ENCODE results near the gene TRIP11. TPM values are rescaled to one million over a fixed set of nuclear protein-coding genes. Genes with fewer than 3 reads are reported as not detected.
A peak's percentile ranks its signal among the peaks of the same experiment; 100 is the strongest.
"Not testable (repeated sequence)": the region's sequence is repeated elsewhere in the genome, so short reads cannot be mapped to it uniquely, and the experiment has no call there.

The TRIP11 gene
- total RNA-seq (2014; rRNA removed; shearing (Covaris generic); ENCODE audit: low replicate concordance): 3.6 and 7.5 TPM in 2 replicates

DNA sequence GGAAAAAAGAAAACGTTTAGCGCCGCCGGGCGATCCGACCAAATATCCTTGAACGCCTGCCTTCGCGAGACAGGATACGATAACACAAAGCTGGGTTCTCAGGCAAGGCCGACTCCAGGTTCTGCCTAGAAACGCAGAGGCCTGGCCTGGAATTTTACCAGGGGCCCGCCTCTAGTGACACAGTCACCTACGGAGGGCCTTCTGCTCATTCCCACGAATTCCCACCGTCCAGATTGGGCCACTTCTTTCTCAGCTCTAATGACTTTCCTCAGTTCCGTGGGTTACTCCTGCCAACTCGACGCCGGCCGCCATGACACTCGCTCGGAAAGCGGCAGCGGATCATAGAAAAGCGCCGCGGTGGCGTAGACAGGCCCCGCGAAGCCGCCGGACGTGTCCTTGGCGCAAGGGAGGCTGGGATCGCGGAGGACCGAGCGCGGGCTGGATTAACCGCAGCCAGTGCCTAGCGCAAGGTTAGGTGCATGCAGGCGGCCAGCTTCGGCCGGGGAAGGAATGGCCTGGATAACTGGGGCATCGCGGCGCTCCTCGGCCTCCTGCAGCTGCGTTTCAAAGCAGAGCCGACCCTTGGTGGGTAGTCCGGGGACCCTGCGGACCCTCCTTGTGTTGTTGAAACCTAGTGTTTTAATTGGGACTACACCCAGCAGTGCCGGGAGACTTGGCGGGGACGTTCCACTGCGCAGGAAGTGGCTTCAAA, at the start of gene TRIP11:
Gene TRIP11, minus strand, starts transcription at position 341 of the 712 bp plus-strand sequence. CDS start 374 bp downstream, outside the sequence.
- peak; percentile 80 for DNase-seq (ENCODE audit: low read depth)
- in situ Hi-C loops (cut with HindIII; ENCODE audit: low pct_unique_long_range_greater_than_20kb, low sequenced_read_pairs): no loop called here

DNA sequence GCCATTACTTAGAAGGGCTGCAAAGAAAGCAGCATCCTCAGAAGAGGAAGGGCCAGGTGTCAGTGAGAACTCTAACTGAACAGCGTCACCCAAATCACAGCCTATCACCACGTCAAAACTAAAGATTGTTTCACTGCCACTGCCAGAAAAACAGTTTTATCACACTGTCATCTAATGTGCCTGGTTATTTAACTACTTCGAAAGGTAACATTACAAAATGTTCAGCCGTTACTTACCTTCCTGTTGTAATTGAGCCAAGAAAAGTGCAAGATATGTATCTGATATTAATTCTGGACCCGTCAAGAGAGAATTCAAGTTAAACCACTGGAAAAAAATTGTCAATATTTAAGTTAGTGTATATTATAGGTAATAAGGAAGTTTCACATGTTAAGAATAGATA, 48.6 kb upstream of the TRIP11 start:
- in situ Hi-C loops (cut with HindIII; ENCODE audit: low pct_unique_long_range_greater_than_20kb, low sequenced_read_pairs): no loop called here
- DNase-seq (ENCODE audit: low read depth): no peak

DNA sequence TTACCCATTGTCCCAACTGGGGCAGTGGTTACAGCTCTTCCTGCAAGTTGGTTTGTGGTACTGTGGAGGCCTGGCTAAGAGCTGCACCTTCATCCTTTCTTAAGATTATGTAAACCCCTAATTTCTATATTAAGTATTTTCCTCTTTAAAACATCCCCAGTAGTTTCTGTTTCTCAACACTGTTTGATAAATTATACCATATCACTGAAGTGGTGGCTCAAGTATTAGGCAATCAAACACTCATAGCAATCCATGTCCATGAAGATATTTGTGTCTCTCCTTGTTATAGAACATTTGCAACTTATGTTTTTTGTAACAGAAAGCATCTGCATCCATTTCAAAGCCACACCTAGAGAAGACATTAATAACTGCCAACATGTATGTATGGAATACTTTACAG, 34.7 kb upstream of the TRIP11 start:
- no peak for DNase-seq (ENCODE audit: low read depth)
- in situ Hi-C loops (cut with HindIII; ENCODE audit: low pct_unique_long_range_greater_than_20kb, low sequenced_read_pairs): no loop called here

DNA sequence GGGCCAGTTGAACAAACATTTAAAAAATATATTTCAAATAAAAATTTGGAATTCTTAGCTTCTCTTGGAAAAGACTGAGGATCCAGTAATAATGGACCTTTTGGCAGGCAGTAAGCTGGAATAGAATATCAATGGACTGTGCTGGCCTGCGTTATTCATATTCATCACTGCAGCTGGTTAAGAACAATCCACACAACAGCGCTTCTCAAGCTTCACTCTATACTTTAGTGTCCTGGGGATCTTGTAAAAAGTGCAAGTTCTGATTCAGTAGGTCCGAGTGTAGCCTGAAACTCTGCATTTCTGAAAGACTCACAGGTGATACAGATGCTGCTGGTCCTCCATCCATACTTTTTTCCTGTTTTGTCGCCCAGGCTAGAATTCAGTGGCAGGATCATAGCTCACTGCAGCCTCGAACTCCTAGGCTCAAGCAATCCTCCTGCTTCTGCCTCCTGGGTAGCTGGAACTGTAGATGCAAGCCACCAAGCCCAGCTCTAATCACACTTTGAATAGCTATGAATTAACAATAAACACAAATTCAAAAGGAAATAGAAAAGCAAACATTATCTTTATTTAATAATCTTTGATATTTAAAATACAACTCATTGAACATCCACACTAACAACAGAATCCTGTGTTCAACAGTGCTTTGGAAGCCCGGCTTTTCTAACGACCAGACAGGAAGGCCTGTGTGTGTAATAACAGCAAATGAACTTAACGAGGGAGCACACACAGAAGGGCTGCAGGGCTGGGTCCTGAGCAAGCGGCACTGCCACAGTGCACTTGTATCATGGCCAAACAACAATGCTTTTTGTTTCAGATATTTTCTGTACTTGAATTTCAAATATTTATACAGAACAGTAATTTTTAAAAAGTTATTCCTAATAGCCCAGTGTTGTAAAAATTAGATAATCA, 18.4 kb upstream of the TRIP11 start:
- DNase-seq (ENCODE audit: low read depth): no peak

DNA sequence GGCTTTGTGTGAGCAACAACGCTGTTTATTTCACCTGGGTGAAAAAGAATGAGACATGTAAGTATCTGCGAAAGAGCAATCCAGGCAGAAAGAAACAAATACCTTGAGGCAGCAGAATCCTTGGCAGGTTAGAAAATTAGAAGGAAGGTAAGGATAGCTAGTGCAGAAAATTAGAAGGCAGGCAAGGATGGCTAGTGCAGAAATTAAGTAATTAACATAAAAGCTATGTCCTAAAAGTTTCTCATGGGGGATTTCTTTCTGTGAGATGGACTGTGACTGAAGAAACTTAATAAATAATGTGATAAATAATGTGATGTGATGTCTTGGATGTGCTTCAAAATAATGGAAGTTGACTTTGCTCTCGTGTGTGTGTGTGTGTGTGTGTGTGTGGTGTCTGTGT, 9.9 kb upstream of the TRIP11 start:
- in situ Hi-C loops (cut with HindIII; ENCODE audit: low pct_unique_long_range_greater_than_20kb, low sequenced_read_pairs): no loop called here
- no peak for DNase-seq (ENCODE audit: low read depth)

More for the DNA sequence above, 18.4 kb upstream of the TRIP11 start:
- in situ Hi-C loops (cut with HindIII; ENCODE audit: low pct_unique_long_range_greater_than_20kb, low sequenced_read_pairs): no loop called here

DNA sequence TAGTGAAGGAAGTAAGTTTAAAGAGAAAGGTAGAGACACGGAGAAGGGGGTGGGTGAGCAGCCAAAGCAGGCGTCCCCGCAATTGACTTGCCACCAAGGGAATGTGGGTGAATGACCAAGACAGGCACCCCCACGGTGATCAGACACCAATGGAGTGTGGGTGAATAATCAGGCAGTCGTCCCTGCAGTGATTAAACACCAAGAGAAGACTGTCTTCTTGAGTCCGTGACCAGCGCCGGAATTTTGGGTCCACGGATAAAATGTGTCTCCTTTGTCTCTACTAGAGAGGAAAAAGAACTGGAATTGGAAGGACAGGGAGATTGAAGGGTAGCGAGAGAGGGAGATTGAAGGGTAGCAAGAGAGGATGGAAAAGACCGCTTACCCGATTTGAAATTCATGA, 9.4 kb upstream of the TRIP11 start:
- DNase-seq (ENCODE audit: low read depth); in situ Hi-C loops (cut with HindIII; ENCODE audit: low pct_unique_long_range_greater_than_20kb, low sequenced_read_pairs): not testable (repeated sequence)

DNA sequence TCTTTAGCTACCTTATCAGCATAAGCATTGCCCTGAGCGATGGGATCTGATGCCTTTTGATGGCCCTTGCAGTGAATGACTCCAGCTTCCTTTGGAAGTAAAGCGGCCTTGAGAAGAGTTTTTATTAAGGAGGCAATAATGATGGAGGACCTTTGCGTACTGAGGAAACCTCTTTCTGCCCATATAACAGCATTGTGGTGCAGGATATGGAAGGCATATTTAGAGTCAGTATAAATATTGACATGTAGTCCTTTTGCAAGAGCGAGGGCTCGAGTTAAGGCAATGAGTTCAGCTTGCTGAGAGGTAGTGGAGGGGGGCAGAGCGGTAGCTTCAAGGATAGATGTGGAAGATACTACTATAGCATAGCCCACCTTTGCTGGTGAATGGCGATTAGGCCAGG, 6.0 kb upstream of the TRIP11 start:
- in situ Hi-C loops (cut with HindIII; ENCODE audit: low pct_unique_long_range_greater_than_20kb, low sequenced_read_pairs): not testable (repeated sequence)
- peak; percentile 6 for DNase-seq (ENCODE audit: low read depth)

DNA sequence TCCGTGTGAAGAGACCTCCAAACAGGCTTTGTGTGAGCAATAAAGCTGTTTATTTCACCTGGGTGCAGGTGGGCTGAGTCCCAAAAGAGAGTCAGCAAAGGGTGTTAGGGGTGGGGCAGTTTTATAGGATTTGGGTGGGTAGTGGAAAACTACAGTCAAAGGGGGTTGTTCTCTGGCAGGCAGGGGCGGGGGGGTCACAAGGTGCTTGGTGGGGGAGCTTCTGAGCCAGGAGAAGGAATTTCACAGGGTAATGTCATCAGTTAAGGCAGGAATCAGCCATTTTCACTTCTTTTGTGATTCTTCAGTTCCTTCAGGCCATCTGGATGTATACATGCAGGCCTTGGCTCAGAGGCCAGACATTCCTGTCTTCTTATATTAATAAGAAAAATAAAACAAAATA, 1.9 kb upstream of the TRIP11 start:
- in situ Hi-C loops (cut with HindIII; ENCODE audit: low pct_unique_long_range_greater_than_20kb, low sequenced_read_pairs); DNase-seq (ENCODE audit: low read depth): not testable (repeated sequence)

DNA sequence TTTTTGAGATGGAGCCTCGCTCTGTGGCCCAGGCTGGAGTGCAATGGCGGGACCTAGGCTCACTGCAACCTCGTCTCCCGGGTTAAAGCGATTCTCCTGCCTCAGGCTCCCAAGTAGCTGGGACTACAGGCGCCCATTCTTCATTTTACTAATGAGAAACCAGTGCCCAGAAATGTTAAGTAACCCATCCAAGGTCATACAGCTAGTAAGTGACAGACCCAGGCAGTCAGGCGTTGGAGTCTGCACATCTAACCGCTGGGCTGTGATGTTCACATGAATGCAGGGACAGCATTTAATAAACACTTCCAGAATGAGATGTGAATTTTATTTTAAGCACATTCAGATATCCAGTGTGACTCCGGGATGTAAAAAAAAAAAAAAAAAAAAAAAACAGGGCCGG, 1.3 kb upstream of the TRIP11 start:
- no peak for DNase-seq (ENCODE audit: low read depth)
- in situ Hi-C loops (cut with HindIII; ENCODE audit: low pct_unique_long_range_greater_than_20kb, low sequenced_read_pairs): no loop called here

DNA sequence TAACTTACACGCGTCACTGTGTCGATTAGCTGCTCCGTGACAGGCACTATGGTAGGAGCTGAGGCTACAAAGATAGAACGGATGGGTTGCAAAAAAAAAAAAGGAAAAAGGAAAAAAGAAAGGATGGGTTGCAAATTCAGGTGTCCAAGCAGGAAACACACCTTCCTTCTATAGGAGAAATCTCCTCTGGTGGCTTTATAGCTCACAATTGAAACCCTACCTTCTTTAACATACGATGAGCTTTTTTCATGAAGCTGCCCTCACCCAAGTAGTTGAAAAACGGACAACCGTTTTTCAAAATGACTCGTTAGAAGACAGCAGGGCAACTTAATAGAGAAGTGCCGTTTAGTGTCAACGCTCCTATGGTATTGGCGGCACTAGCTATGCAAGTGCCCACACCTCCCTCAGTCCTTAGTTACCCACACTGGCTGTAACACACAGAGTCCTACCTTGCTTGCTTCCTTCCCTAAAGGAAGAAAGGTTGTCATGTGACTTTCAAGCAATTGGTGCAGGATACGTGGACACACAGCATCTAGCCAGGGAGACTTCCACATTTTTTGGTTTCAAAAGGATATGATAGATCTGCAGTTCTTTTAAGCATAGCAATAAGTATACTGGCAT, 682 bp upstream of the TRIP11 start:
- no peak for DNase-seq (ENCODE audit: low read depth)
- in situ Hi-C loops (cut with HindIII; ENCODE audit: low pct_unique_long_range_greater_than_20kb, low sequenced_read_pairs): no loop called here

DNA sequence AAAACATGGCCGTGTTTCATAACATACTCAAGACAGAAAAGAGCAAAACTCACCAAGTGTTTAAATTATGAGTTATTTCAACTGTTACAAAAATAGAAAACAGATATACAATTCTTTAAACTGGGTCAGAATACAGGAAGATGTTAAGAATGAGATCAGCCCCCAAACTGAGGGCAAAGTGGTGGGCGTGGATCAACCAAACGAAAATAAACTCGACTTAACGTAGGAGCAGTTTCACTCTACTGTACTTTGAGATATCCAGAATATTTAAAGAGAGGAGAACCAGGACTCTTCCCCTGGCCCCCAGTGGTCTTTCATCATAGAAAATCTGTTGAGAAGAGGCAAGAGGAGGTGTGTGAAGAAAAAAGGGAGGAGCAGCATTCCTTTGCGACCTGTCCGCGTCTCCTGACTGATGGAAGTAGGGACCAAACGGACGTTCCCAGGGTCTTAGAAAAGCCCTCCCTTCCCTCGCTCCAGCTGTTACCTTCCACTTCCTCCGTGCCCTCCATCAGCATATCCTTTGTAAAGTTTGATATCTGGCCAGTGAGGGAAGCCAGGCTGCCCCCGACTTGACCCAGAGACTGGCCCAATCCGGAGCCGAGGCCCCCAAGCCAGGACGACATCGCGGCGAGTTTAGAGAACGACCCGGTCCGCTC, 668 bp downstream of the TRIP11 start:
- DNase-seq (ENCODE audit: low read depth): peak; percentile 67
- in situ Hi-C loops (cut with HindIII; ENCODE audit: low pct_unique_long_range_greater_than_20kb, low sequenced_read_pairs): no loop called here

DNA sequence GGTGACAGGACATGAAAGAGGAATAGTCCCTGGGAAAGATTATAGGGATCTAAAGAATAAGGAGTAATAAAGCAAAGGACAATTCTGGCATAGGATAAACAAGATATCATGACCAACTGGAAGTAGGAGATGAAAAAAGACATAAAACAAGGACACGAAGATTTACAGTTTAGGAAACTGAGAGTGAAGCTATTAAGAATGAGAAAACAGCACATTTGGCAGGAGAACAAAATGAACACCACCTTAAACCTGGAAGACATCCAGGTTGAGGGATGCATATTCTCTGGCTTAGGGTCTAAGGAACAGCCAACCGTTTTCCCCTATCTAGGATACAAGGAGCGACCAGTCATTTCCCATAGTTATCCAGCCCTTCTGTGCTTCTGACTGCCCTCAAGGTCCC, 1.9 kb downstream of the TRIP11 start:
- DNase-seq (ENCODE audit: low read depth): no peak
- in situ Hi-C loops (cut with HindIII; ENCODE audit: low pct_unique_long_range_greater_than_20kb, low sequenced_read_pairs): no loop called here

DNA sequence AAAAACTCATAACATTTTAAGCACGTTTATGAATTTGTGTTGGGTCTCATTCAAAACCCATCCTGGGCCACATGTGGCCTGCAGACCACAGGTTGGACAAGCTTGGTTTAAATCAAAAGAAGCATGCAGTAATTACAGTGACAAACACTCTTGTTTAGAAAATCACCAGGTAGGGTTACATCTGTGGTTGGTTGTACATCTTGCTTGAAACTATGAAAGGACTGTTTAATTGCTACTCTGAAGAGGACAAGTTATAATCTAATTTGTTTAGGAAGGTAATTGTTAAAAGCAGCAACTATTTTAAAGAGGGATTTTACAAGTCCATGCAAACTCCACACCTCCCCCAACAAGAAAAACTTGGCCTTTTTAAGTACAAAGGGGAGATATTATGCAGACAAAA, 4.0 kb downstream of the TRIP11 start:
- in situ Hi-C loops (cut with HindIII; ENCODE audit: low pct_unique_long_range_greater_than_20kb, low sequenced_read_pairs): no loop called here
- no peak for DNase-seq (ENCODE audit: low read depth)

DNA sequence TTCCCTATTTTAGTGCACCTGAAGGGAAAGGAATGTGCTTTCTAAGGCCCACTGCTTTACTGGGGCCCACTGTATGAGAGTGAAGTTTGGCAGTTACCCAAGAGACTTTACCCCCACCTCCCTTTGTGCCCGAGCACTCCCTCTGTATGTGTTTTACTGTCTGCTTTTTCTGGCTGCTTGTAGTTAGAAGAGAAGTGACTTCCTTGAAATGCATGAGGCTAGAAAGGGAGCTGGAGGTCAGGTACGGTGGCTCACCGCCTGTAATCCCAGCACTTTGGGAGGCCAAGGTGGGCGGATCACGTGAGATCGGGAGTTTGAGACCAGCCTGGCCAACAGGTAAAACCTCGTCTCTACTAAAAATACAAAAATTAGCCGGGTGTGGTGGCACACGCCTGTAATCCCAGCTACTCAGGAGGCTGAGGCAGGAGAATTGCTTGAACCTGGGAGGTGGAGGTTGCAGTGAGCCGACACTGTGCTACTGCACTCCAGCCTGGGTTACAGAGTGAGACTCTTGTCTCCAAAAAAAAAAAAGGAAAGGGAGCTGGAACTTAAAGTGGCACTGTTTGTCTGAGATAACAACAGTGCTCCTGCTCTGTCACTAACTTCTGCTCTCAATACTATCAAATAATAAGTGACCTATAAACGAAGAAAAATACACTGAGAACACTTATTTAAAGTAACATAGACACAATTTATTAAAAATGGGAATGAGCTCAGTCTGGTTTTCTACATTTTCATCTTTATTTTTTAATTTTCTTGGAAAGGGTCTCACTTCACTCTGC, 5.8 kb downstream of the TRIP11 start:
- in situ Hi-C loops (cut with HindIII; ENCODE audit: low pct_unique_long_range_greater_than_20kb, low sequenced_read_pairs): no loop called here
- DNase-seq (ENCODE audit: low read depth): no peak

DNA sequence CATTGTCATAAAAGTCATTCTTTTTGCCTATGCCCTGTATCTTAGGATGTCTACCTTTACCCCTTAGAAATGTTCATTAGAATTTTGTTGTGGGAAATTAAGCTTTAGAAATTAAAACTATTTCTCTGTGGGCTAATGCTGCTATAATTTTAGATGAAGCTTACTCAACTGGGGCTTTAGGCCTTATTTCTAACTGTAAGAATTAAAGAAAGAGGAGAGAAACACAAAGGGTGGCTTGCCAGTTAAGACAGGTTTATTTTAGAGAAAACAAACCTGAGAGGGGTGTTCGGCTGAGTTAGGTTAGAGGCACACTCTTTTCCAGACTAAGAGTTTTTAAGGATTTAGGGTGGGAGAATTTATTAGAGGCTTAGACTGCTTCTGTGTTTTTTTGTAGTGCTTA, 6.4 kb downstream of the TRIP11 start:
- in situ Hi-C loops (cut with HindIII; ENCODE audit: low pct_unique_long_range_greater_than_20kb, low sequenced_read_pairs): no loop called here
- no peak for DNase-seq (ENCODE audit: low read depth)

DNA sequence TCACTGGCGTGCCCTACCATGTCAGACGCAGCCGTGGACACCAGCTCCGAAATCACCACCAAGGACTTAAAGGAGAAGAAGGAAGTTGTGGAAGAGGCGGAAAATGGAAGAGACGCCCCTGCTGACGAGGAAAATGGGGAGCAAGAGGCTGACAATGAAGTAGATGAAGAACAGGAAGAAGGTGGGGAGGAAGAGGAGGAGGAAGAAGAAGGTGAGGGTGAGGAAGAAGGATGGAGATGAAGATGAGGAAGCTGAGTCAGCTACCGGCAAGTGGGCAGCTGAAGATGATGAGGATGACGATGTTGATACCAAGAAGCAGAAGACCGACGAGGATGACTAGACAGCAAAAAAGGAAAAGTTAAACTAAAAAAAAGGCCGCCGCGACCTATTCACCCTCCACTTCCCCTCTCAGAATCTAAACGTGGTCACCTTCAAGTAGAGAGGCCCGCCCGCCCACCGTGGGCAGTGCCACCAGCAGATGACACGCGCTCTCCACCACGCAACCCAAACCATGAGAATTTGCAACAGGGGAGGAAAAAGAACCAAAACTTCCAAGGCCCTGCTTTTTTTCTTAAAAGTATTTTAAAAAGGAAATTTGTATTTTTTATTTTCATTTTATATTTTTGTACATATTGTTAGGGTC, 13.2 kb downstream of the TRIP11 start:
- no peak for DNase-seq (ENCODE audit: low read depth)
- in situ Hi-C loops (cut with HindIII; ENCODE audit: low pct_unique_long_range_greater_than_20kb, low sequenced_read_pairs): no loop called here

DNA sequence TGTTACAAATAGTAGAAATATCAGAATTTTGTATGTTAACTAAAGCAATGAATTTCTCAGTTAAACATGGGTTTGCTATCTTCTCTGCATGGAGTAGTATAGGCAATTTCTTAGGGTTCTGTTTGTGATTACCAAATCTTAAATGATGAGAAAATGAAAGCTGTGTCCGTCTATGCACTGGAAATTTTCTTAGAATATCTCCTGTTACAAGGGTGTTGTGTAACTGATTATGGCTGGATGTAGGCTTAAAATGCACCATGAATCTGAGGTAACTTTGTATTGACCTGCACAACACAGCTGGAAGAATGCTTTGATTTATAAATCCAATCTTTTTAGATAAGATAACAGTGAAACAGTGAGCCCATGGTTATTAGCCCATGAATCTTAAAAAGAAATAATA, 17.8 kb downstream of the TRIP11 start:
- DNase-seq (ENCODE audit: low read depth): no peak
- in situ Hi-C loops (cut with HindIII; ENCODE audit: low pct_unique_long_range_greater_than_20kb, low sequenced_read_pairs): no loop called here
